Endothelial cell of umbilical vein (primary cell): ENCODE data around the gene NALCN. TPM values are rescaled to one million over a fixed set of nuclear protein-coding genes. Genes with fewer than 3 reads are reported as not detected.

Experiments used
- BruUV-seq: library from RNA; stranded (reverse); fragments of 400-500 nt; replicated peaks from 2 replicates; lab custom pipeline; 2021; lab: Mats Ljungman, UMichigan
- CTCF ChIA-PET: fragments of 300-600, 350-600 bp; sonication (Branson Sonifier 250); formaldehyde crosslinking; loops from one replicate; lab custom pipeline; 2021; ENCODE audit warnings: antibody characterized with exemption, inconsistent platforms; lab: Charles Lee
- POLR2A ChIA-PET: fragments of 300-600, 350-600 bp; sonication (Branson Sonifier 250); formaldehyde crosslinking; loops from one replicate; lab custom pipeline; 2021; ENCODE audit warnings: antibody characterized with exemption, inconsistent platforms; lab: Charles Lee
- DNase-seq: peaks from one replicate; pipeline ENCODE4 v3.0.0-alpha.2; 2011; ENCODE audit warnings: low read depth, low spot score
- FAIRE-seq: peaks from 2 replicates; lab custom pipeline; 2011; peaks lifted over from hg19 to GRCh38; lab: Jason Lieb, UNC
- H2AFZ ChIP-seq: 2 replicates; pipeline ENCODE4 v1.6.0; 2012; ENCODE audit warnings: low read depth, low read length, control low read depth, inconsistent platforms
- H3K27ac ChIP-seq: 2 replicates; pipeline ENCODE4 v1.5.1; 2011; ENCODE audit warnings: low read depth, mild to moderate bottlenecking, control low read depth, low read length, moderate library complexity; ENCODE audit not compliant: insufficient read depth
- H3K27me3 ChIP-seq, 2 experiments: 2 replicates each; pipeline versions ENCODE4 v1.6.0 to v1.6.1; 2011; ENCODE audit warnings: low read length in 2 of 2, mixed read lengths in 1 of 2; ENCODE audit not compliant: control insufficient read depth in 2 of 2, insufficient read depth in 2 of 2
- H3K36me3 ChIP-seq, 2 experiments: 2 replicates in 1 of 2; 3 replicates in 1 of 2; pipeline ENCODE4 v1.5.1; 2011; ENCODE audit warnings: low read length in 2 of 2, mild to moderate bottlenecking in 1 of 2, moderate library complexity in 1 of 2; ENCODE audit not compliant: control insufficient read depth in 2 of 2, insufficient read depth in 2 of 2; ENCODE audit errors: extremely low read depth in 1 of 2
- H3K4me1 ChIP-seq: 3 replicates; pipeline ENCODE4 v1.5.1; 2011; ENCODE audit warnings: mild to moderate bottlenecking, low read length; ENCODE audit not compliant: control insufficient read depth, insufficient read depth; ENCODE audit errors: extremely low read depth
- H3K4me2 ChIP-seq: 2 replicates; pipeline ENCODE4 v1.6.1; 2011; ENCODE audit warnings: low read length, control low read depth, mixed read lengths; ENCODE audit not compliant: insufficient read depth
- H3K4me3 ChIP-seq, 3 experiments: fragments of 200-600 bp in 1 of 3; sonication (generic), shearing (Covaris generic) in 1 of 3; replicated peaks in 1 of 3; 2 replicates each; pipeline ENCODE4 v1.5.1; 2011 to 2016; ENCODE audit warnings: control low read depth in 3 of 3, low read length in 3 of 3, mild to moderate bottlenecking in 2 of 3, inconsistent platforms in 1 of 3, low read depth in 1 of 3, moderate library complexity in 1 of 3; ENCODE audit not compliant: insufficient read depth in 1 of 3
- H3K79me2 ChIP-seq: 2 replicates; pipeline ENCODE4 v1.6.0; 2012; ENCODE audit warnings: low read length, inconsistent platforms; ENCODE audit not compliant: control insufficient read depth, insufficient read depth
- H3K9ac ChIP-seq: replicated peaks from 2 replicates; pipeline ENCODE3; 2011; ENCODE audit warnings: low read length, control low read depth; ENCODE audit not compliant: insufficient read depth; ENCODE audit errors: extremely low read depth
- H3K9me1 ChIP-seq: replicated peaks from 3 replicates; pipeline ENCODE4 v1.6.0; 2011; ENCODE audit warnings: mild to moderate bottlenecking, low read length; ENCODE audit not compliant: control insufficient read depth, insufficient read depth; ENCODE audit errors: extremely low read depth
- H3K9me3 ChIP-seq: replicated peaks from 2 replicates; pipeline ENCODE4 v1.5.1; 2012; ENCODE audit warnings: low read length, inconsistent platforms; ENCODE audit not compliant: control insufficient read depth, insufficient read depth
- H4K20me1 ChIP-seq: replicated peaks from 2 replicates; pipeline ENCODE3; 2011; ENCODE audit warnings: mild to moderate bottlenecking, low read length; ENCODE audit not compliant: control insufficient read depth, insufficient read depth; ENCODE audit errors: extremely low read depth
- CTCF ChIP-seq, 2 donors: IDR thresholded peaks; 1 replicate in 1 of 2; 2 replicates in 1 of 2; pipeline ENCODE4 v1.5.1; 2011; ENCODE audit warnings: low read length in 2 of 2, mild to moderate bottlenecking in 2 of 2, moderate library complexity in 2 of 2, control low read depth in 1 of 2, inconsistent platforms in 1 of 2, low read depth in 1 of 2; ENCODE audit not compliant: insufficient read depth in 1 of 2; ENCODE audit errors: extremely low read depth in 1 of 2
- EZH2 ChIP-seq: IDR thresholded peaks from 2 replicates; pipeline ENCODE4 v1.6.1; 2012; ENCODE audit warnings: borderline replicate concordance, low read depth, mild to moderate bottlenecking, moderate library complexity, low read length, inconsistent platforms; ENCODE audit not compliant: severe bottlenecking
- FOS ChIP-seq: IDR thresholded peaks from 2 replicates; pipeline ENCODE4 v1.6.1; 2011; ENCODE audit warnings: mild to moderate bottlenecking, low read length, moderate library complexity, borderline replicate concordance; ENCODE audit not compliant: insufficient read depth
- JUN ChIP-seq: IDR thresholded peaks from 2 replicates; pipeline ENCODE4 v1.6.1; 2011; ENCODE audit warnings: borderline replicate concordance, low read depth; ENCODE audit not compliant: insufficient read length, insufficient read depth
- MYC ChIP-seq: IDR thresholded peaks from one replicate; pipeline ENCODE4 v1.6.1; 2011; ENCODE audit warnings: mild to moderate bottlenecking, low read depth, low read length
- POLR2A ChIP-seq: IDR thresholded peaks from 2 replicates; pipeline ENCODE4 v1.6.1; 2012; ENCODE audit warnings: low read depth, mild to moderate bottlenecking, control low read depth, low read length
- POLR2AphosphoS5 ChIP-seq: IDR thresholded peaks from 2 replicates; pipeline ENCODE4 v1.6.1; 2012; ENCODE audit warnings: low read depth, mild to moderate bottlenecking, control low read depth, low read length, moderate library complexity; ENCODE audit not compliant: insufficient read depth
- dilution Hi-C: fragments of 300-500 bp; cut with MboI; formaldehyde crosslinking; loops from one replicate; pipeline ENCODE4 v1.15.0; 2019; ENCODE audit warnings: low sequenced_read_pairs; ENCODE audit not compliant: extremely low pct_ligation_motif_present
- intact Hi-C: fragments of 100-400 bp; cut with micrococcal nuclease; formaldehyde crosslinking; loops from one replicate; pipeline ENCODE4 v1.10.0; 2022
- polyA plus RNA-seq, 4 experiments: library from polyadenylated mRNA; depleted of rRNA in 3 of 4; stranded (reverse) in 3 of 4; unstranded in 1 of 4; fragments of >200 nt; gene quantifications; 2 replicates each; pipeline versions ENCODE4 v1.2.1 to v1.2.3, GENCODE V29; 2011 to 2012; ENCODE audit warnings: missing spikeins in 1 of 4
- total RNA-seq: library from RNA; stranded (reverse); gene quantifications from 2 replicates; pipeline ENCODE4 v1.2.3, GENCODE V29; 2021

The NALCN gene
- total and polyA plus RNA-seq, 2 donors (not counting 3 experiments of a cell fraction or from before 2014, with no cell fraction given) = 3.3 to 4.4 TPM

DNA sequence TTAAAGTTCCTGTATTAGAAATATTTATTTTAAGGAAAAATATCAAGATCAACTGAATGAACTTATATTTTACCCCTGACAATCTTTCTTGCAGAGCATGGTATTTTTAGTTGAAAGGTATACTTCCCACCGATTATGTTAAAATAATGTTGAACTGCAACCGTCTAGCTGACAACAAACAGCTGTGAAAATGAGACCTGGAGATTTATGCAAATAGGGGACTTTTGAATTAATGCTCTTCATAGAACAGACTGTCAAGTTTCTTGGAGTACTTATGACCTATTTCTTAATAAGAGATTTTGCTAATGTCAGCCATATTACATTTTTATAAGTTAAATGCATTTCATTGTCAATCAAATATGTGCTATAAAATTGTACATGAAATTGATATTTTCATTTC, 210.9 kb downstream of the NALCN start:
- Histone ChIP-seq H3K9ac (no peak overlapping the region), H3K27me3 (no peaks in the 10 kb centered on the region), H3K4me2 (no peak overlapping the region), H3K9me3 (no peaks in the 10 kb centered on the region), H3K36me3 (no peaks in the 10 kb centered on the region), H3K27ac (no peak overlapping the region), H3K4me1 (peaks cover 15% of the 10 kb centered on the region), H2AFZ (no peak overlapping the region), H3K9me1 (no peaks in the 10 kb centered on the region), H3K79me2 (no peaks in the 10 kb centered on the region), H4K20me1 (no peaks in the 10 kb centered on the region), H3K4me3 (no peak overlapping the region)
- intact Hi-C loops = no loop called here
- DNase-seq (no peak), FAIRE-seq (no peak)
- dilution Hi-C loops = no loop called here
- POLR2A ChIA-PET = no interaction called here
- no peak for TF ChIP-seq CTCF (IDR thresholded peaks at IDR 0.05; ENCODE audit: extremely low read depth in 1 of 2, insufficient read depth in 1 of 2, low read depth in 1 of 2, low read length in 2 of 2)
- no peak for TF ChIP-seq EZH2
- TF ChIP-seq JUN = no peak
- no peak for TF ChIP-seq FOS
- TF ChIP-seq MYC = no peak
- no peak for TF ChIP-seq POLR2A
- no peak for TF ChIP-seq POLR2AphosphoS5
- BruUV-seq = no TSS peak
- CTCF ChIA-PET = interaction anchor here (1.0 to 1.8 kb wide), 3 partner anchors 12 to 60 kb away, joined by 3 to 5 read pairs (median 3); no protein-coding TSS in a partner anchor
